Measurements from ENCODE around the gene RHCG. TPM values are rescaled to one million over a fixed set of nuclear protein-coding genes. Genes with fewer than 3 reads are reported as not detected.

Gene RHCG
- total and polyA plus RNA-seq, 2 of the 4 experiments (the other 2 are of a cell fraction): not detected

GRCh38 chr15:89428246-89428645 is 68.1 kb downstream of the RHCG start:
- dilution Hi-C loops (cut with HindIII; ENCODE audit: low sequenced_read_pairs, unreplicated experiment): no loop called here
- 20% methylated on average over 1 of the region's 2 CpGs; no CpG with 5 or more reads in 1 of the 2 experiments for WGBS, 2 experiments (ENCODE audit: extremely low coverage in 2 of 2, insufficient read length in 1 of 2)
- no peak overlapping the region for H3K27ac ChIP-seq (ENCODE audit: insufficient read depth, low read length)

More at GRCh38 chr15:89428246-89428645, 68.1 kb downstream of the RHCG start:
- Histone ChIP-seq H4K8ac (ENCODE audit: low read depth in 2 of 2, low read length in 2 of 2) (no peak overlapping the region), H3K9me1 (ENCODE audit: insufficient read depth, low read length) (no peaks in the 10 kb centered on the region), H2AK9ac (replicated peaks; ENCODE audit: low read depth, low read length, poor library complexity) (no peak overlapping the region), H2BK20ac (ENCODE audit: low read depth, low read length) (no peak overlapping the region), H3K18ac (ENCODE audit: low read depth, low read length) (no peak overlapping the region), H2BK5ac (ENCODE audit: low read depth, low read length, poor library complexity, severe bottlenecking) (no peak overlapping the region), H3K4me2 (ENCODE audit: low read depth, low read length) (no peak overlapping the region), H3K79me1 (ENCODE audit: low read depth in 1 of 2, low read length in 2 of 2) (no peaks in the 10 kb centered on the region), H4K5ac (ENCODE audit: low read depth, low read length) (no peak overlapping the region), H3K27me3 (ENCODE audit: control insufficient read depth, insufficient read depth, low read length) (peaks cover 40% of the 10 kb centered on the region), H4K91ac (ENCODE audit: insufficient read depth, low read depth, low read length) (no peak overlapping the region), H2BK120ac (ENCODE audit: low read depth, low read length) (no peak overlapping the region), H2BK15ac (ENCODE audit: low read depth, low read length) (no peak overlapping the region), H3K4me1 (ENCODE audit: control insufficient read depth, insufficient read depth, low read length) (no peaks in the 10 kb centered on the region), H3K36me3 (ENCODE audit: control insufficient read depth, insufficient read depth, low read length) (no peaks in the 10 kb centered on the region), H3K9me3 (ENCODE audit: control insufficient read depth, insufficient read depth, low read length) (no peaks in the 10 kb centered on the region), H3K14ac (replicated peaks; ENCODE audit: low read depth, low read length) (no peak overlapping the region), H3K56ac (ENCODE audit: extremely low read depth, insufficient read depth, low read length) (no peak overlapping the region), H2AK5ac (ENCODE audit: low read depth, low read length) (no peak overlapping the region), H3K4me3 (ENCODE audit: insufficient read depth, low read depth, low read length) (no peak overlapping the region), H3K4ac (ENCODE audit: low read depth, low read length) (no peak overlapping the region), H2AFZ (replicated peaks; ENCODE audit: low read length, poor library complexity) (no peak overlapping the region), H3K23ac (ENCODE audit: low read depth, low read length) (no peak overlapping the region), H3K9ac (ENCODE audit: low read depth, low read length) (no peak overlapping the region), H4K20me1 (ENCODE audit: insufficient read depth, low read length) (peaks cover 4% of the 10 kb centered on the region; the same call in 1 of the 2 replicates)
- intact Hi-C loops (cut with micrococcal nuclease) (no loop called here), in situ Hi-C loops (cut with MboI; ENCODE audit: low sequenced_read_pairs) (no loop called here)
- ChIA-PET POLR2A (ENCODE audit: unreplicated experiment) (no interaction called here), CTCF (interaction anchor here (1.8 kb wide), 1 partner anchor 70 kb away, joined by 6 read pairs; no protein-coding TSS in a partner anchor)
- no TSS peak for BruUV-seq (replicated peaks)
- ATAC-seq (ENCODE audit: low read depth) (no peak), DNase-seq (no peak)
- TF ChIP-seq CHD1 (IDR thresholded peaks at IDR 0.05; ENCODE audit: low read depth, low read length) (no peak), RAD21 (IDR thresholded peaks at IDR 0.05; ENCODE audit: low read length) (no peak), BHLHE40 (IDR thresholded peaks at IDR 0.05; ENCODE audit: low read depth, low read length) (no peak), MAFK (IDR thresholded peaks at IDR 0.05; ENCODE audit: low read depth, low read length) (no peak), SMC3 (IDR thresholded peaks at IDR 0.05; ENCODE audit: low read depth, low read length) (no peak), CEBPB (IDR thresholded peaks at IDR 0.05; ENCODE audit: low read depth, low read length) (no peak), FOS (IDR thresholded peaks at IDR 0.05; ENCODE audit: low read depth, low read length) (no peak), RCOR1 (IDR thresholded peaks at IDR 0.05; ENCODE audit: insufficient replicate concordance, low read length) (no peak), POLR2A (IDR thresholded peaks at IDR 0.05; ENCODE audit: low read depth, low read length) (no peak), USF2 (IDR thresholded peaks at IDR 0.05; ENCODE audit: low read depth, low read length) (no peak), NFE2L2 (IDR thresholded peaks at IDR 0.05; ENCODE audit: low read depth, low read length) (no peak), MAZ (IDR thresholded peaks at IDR 0.05; ENCODE audit: borderline replicate concordance, low read depth, low read length) (no peak), MXI1 (IDR thresholded peaks at IDR 0.05; ENCODE audit: borderline replicate concordance, low read depth, low read length) (no peak), RFX5 (IDR thresholded peaks at IDR 0.05; ENCODE audit: low read depth, low read length) (no peak)
- TF ChIP-seq, protein P1, sequence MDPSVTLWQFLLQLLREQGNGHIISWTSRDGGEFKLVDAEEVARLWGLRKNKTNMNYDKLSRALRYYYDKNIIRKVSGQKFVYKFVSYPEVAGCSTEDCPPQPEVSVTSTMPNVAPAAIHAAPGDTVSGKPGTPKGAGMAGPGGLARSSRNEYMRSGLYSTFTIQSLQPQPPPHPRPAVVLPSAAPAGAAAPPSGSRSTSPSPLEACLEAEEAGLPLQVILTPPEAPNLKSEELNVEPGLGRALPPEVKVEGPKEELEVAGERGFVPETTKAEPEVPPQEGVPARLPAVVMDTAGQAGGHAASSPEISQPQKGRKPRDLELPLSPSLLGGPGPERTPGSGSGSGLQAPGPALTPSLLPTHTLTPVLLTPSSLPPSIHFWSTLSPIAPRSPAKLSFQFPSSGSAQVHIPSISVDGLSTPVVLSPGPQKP (IDR thresholded peaks at IDR 0.05; ENCODE audit: borderline replicate concordance, low read depth, low read length): no peak
- TF ChIP-seq, protein P2, sequence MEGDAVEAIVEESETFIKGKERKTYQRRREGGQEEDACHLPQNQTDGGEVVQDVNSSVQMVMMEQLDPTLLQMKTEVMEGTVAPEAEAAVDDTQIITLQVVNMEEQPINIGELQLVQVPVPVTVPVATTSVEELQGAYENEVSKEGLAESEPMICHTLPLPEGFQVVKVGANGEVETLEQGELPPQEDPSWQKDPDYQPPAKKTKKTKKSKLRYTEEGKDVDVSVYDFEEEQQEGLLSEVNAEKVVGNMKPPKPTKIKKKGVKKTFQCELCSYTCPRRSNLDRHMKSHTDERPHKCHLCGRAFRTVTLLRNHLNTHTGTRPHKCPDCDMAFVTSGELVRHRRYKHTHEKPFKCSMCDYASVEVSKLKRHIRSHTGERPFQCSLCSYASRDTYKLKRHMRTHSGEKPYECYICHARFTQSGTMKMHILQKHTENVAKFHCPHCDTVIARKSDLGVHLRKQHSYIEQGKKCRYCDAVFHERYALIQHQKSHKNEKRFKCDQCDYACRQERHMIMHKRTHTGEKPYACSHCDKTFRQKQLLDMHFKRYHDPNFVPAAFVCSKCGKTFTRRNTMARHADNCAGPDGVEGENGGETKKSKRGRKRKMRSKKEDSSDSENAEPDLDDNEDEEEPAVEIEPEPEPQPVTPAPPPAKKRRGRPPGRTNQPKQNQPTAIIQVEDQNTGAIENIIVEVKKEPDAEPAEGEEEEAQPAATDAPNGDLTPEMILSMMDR (conservative IDR thresholded peaks at IDR 0.05; ENCODE audit: low read depth, low read length): no peak
